WERI-Rb-1 (cell line): Measurements from ENCODE around the gene GATAD2B.
A peak's percentile ranks its signal among the peaks of the same experiment; 100 is the strongest.
"Not testable (repeated sequence)": the region's sequence is repeated elsewhere in the genome, so short reads cannot be mapped to it uniquely, and the experiment has no call there.

ENCODE experiments used
- DNase-seq: peaks from one replicate; pipeline ENCODE4 v3.0.0-alpha.2; 2020
- H3K27ac ChIP-seq: fragments of 250-450 bp; sonication (Bioruptor Pico); 2 replicates; pipeline ENCODE4 v1.5.1; 2020; ENCODE audit warnings: mild to moderate bottlenecking, moderate library complexity
- H3K27me3 ChIP-seq: fragments of 250-450 bp; sonication (Bioruptor Pico); 2 replicates; pipeline ENCODE4 v1.5.1; 2021; ENCODE audit warnings: mild to moderate bottlenecking, low read depth, moderate library complexity; ENCODE audit not compliant: insufficient read depth, severe bottlenecking
- H3K36me3 ChIP-seq: fragments of 250-450 bp; sonication (Bioruptor Pico); 2 replicates; pipeline ENCODE4 v1.5.1; 2020; ENCODE audit warnings: mild to moderate bottlenecking, moderate library complexity
- H3K4me3 ChIP-seq: 2 replicates; pipeline ENCODE4 v1.5.1; 2011; ENCODE audit warnings: low read depth, mild to moderate bottlenecking, control low read depth, low read length
- H3K9me3 ChIP-seq: fragments of 250-450 bp; sonication (Bioruptor Pico); 2 replicates; pipeline ENCODE4 v1.5.1; 2021; ENCODE audit warnings: mild to moderate bottlenecking, moderate library complexity; ENCODE audit not compliant: severe bottlenecking
- CTCF ChIP-seq: IDR thresholded peaks from 2 replicates; pipeline ENCODE4 v1.5.1; 2011; ENCODE audit warnings: low read depth, mild to moderate bottlenecking, control low read depth, inconsistent platforms, low read length

The GATAD2B gene

GRCh38 chr1:153852170-153852569 lies 70.6 kb downstream of the GATAD2B start:
- Histone ChIP-seq H3K4me3 (no peak overlapping the region), H3K27ac (no peak overlapping the region), H3K27me3 (no peaks in the 10 kb centered on the region), H3K36me3 (peaks cover 53% of the 10 kb centered on the region), H3K9me3 (no peaks in the 10 kb centered on the region)
- no peak for TF ChIP-seq CTCF
- DNase-seq: no peak

DNA sequence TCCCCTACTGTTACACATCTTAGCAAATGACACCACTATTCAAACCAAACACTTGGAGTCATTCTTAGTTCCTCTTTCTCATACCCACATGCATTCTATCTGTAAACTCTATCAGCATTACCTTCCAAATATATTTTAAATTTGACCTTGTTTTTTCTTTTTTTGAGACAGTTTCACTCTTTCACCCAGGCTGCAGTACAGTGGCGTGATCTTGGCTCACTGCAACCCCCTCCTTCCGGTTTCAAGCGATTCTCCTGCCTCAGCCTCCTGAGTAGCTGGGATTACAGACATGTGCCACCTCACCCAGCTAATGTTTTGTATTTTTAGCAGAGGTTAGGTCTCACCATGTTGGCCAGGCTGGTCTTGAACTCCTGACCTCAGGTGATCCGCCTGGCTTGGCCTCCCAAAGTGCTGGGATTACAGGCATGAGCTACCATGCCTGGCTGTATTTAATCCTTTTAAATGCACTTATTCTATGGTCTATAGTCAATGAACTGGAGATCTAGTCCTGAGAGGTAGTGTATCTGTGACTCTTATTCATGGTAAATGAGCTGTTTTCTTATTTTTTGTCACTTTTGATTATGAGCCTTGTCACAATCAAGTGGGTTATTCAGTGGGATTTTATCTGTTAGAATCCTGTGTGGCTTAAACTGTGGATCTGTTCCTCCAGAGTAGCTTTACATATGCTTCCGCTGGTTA lies 73.1 kb downstream of the GATAD2B start:
- Histone ChIP-seq H3K27me3 (no peaks in the 10 kb centered on the region), H3K27ac (peak overlapping the region; percentile 7; the same call in 1 of the 2 replicates), H3K9me3 (no peaks in the 10 kb centered on the region), H3K36me3 (peaks cover 36% of the 10 kb centered on the region), H3K4me3 (no peak overlapping the region)
- no peak for TF ChIP-seq CTCF
- peak; percentile 77 for DNase-seq

DNA sequence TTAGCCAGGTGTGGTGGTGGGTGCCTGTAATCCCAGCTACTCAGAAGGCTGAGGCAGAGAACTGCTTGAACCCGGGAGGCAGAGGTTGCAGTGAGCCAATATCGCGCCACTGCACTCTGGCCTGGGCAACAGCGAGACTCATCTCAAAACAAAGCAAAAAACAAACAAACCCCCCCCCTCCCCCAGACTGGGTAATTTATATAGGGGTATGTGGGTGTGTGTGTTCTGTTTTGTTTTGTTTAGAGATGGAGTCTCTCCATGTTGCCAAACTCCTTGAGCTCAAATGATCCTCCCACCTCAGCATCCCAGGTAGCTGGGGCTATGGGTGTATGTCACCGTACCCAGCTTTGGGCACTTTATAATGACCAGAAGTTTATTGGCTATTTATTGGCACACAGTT lies 74.0 kb downstream of the GATAD2B start:
- Histone ChIP-seq H3K36me3 (peaks cover 30% of the 10 kb centered on the region), H3K9me3 (no peaks in the 10 kb centered on the region), H3K27ac (no peak overlapping the region; the same call in 1 of the 2 replicates), H3K27me3 (no peaks in the 10 kb centered on the region), H3K4me3 (no peak overlapping the region)
- no peak for DNase-seq
- no peak for TF ChIP-seq CTCF

- no peak overlapping the region for H3K27ac ChIP-seq
- peaks cover 12% of the 10 kb centered on the region for H3K36me3 ChIP-seq
- DNase-seq: no peak
- TF ChIP-seq CTCF: no peak
- no peaks in the 10 kb centered on the region for H3K9me3 ChIP-seq
- H3K27me3 ChIP-seq: no peaks in the 10 kb centered on the region
- no peak overlapping the region for H3K4me3 ChIP-seq
Measured at GRCh38 chr1:153845158-153845557, 77.6 kb downstream of the GATAD2B start.

- not testable (repeated sequence) for DNase-seq, H3K4me3 ChIP-seq, H3K9me3 ChIP-seq, H3K27ac ChIP-seq, H3K27me3 ChIP-seq
- H3K36me3 ChIP-seq: peaks cover 14% of the 10 kb centered on the region
Measured at GRCh38 chr1:153844349-153844748, 78.4 kb downstream of the GATAD2B start.

DNA sequence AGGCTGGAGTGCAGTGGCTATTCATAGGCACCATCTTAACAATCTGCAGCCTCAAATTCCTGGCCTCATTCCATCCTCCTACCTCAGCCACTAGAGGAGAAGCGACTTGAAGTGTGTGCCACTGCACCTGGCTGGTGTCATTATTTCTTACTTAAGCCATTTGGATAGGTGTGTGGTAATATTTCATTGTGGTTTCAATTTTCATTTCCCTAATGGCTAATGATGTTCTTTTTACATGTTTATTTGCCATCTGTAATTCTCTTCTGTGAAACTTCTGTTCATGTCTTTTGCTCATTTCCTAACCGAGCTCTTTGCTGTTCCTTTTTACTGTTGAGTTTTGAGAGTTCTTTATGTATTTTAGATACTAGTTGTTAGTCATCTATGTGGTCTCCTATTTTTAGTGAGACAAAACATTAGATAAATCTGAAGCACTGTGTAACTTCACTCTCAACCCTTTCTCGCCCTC lies 80.7 kb downstream of the GATAD2B start:
- no peak for TF ChIP-seq CTCF
- DNase-seq: no peak
- H3K27me3 ChIP-seq: no peaks in the 10 kb centered on the region
- H3K27ac ChIP-seq: no peak overlapping the region
- H3K36me3 ChIP-seq: peaks cover 12% of the 10 kb centered on the region
- no peak overlapping the region for H3K4me3 ChIP-seq
- H3K9me3 ChIP-seq: no peaks in the 10 kb centered on the region
